Stimulated activated CD4-positive, alpha-beta T cell treated with anti-CD3 and anti-CD28 coated beads, TNF-alpha, amount 100 ng/mL, for 48 hours (primary cell): ENCODE results near the gene MARCKSL1.
"Not testable (repeated sequence)": the region's sequence is repeated elsewhere in the genome, so short reads cannot be mapped to it uniquely, and the experiment has no call there.

Experiments
- DNase-seq, 3 donors: peaks; one replicate each; pipeline ENCODE4 v3.0.0-alpha.2; 2020; ENCODE audit warnings: low read depth in 3 of 3

Gene MARCKSL1

GRCh38 chr1:32289256-32289655 lies 46.8 kb downstream of the MARCKSL1 start:
- DNase-seq, result no peak

GRCh38 chr1:32286763-32287162 lies 49.3 kb downstream of the MARCKSL1 start:
- no peak for DNase-seq

GRCh38 chr1:32285658-32286057 lies 50.4 kb downstream of the MARCKSL1 start:
- no peak for DNase-seq

GRCh38 chr1:32284777-32285176 lies 51.3 kb downstream of the MARCKSL1 start:
- DNase-seq, result not testable (repeated sequence)
